ENCODE measurements around the gene ZNF837. TPM values are rescaled to one million over a fixed set of nuclear protein-coding genes. Genes with fewer than 3 reads are reported as not detected.

ZNF837 gene
- total RNA-seq, 3 donors from 2014 or later = 1.5 to 3.3 (median 2.5) TPM

DNA sequence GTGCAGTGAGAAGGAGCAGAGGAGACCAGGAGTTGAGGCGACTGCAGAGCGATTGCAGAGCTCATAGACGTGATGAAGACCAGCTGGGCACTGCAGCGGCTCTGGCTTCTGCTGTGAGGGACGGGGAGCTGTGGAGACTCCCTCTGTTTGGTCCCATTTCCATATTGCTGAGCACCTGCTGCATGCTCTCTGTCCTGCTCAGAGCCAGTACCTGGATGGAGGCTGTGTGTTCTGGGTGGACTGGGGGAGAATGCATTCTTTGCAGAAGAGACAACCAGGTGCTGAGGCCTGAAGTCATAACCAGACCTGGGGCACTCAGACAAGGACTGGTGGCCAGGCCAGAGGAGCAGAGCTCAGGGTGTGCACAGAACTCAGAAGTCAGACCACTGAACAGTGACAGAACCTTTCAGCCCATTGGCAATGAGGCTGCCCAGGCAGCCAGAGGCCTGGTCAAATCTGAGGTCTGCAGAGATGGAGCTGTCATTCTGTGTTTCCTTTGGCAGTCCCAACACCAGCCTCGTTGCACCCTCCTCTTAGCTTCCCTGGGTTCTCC, 26.3 kb downstream of the ZNF837 start:
- Histone ChIP-seq H3K4me1 (ENCODE audit: low read depth) (no peaks in the 10 kb centered on the region), H3K4me3 (no peak overlapping the region), H3K9me3 (no peaks in the 10 kb centered on the region), H3K36me3 (ENCODE audit: low read depth) (no peaks in the 10 kb centered on the region)
- intact Hi-C loops (cut with DNase I, micrococcal nuclease) = no loop called here
- DNase-seq (no peak), ATAC-seq (no peak)
- TF ChIP-seq, protein P1, sequence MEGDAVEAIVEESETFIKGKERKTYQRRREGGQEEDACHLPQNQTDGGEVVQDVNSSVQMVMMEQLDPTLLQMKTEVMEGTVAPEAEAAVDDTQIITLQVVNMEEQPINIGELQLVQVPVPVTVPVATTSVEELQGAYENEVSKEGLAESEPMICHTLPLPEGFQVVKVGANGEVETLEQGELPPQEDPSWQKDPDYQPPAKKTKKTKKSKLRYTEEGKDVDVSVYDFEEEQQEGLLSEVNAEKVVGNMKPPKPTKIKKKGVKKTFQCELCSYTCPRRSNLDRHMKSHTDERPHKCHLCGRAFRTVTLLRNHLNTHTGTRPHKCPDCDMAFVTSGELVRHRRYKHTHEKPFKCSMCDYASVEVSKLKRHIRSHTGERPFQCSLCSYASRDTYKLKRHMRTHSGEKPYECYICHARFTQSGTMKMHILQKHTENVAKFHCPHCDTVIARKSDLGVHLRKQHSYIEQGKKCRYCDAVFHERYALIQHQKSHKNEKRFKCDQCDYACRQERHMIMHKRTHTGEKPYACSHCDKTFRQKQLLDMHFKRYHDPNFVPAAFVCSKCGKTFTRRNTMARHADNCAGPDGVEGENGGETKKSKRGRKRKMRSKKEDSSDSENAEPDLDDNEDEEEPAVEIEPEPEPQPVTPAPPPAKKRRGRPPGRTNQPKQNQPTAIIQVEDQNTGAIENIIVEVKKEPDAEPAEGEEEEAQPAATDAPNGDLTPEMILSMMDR (IDR thresholded peaks at IDR 0.05) = no peak

DNA sequence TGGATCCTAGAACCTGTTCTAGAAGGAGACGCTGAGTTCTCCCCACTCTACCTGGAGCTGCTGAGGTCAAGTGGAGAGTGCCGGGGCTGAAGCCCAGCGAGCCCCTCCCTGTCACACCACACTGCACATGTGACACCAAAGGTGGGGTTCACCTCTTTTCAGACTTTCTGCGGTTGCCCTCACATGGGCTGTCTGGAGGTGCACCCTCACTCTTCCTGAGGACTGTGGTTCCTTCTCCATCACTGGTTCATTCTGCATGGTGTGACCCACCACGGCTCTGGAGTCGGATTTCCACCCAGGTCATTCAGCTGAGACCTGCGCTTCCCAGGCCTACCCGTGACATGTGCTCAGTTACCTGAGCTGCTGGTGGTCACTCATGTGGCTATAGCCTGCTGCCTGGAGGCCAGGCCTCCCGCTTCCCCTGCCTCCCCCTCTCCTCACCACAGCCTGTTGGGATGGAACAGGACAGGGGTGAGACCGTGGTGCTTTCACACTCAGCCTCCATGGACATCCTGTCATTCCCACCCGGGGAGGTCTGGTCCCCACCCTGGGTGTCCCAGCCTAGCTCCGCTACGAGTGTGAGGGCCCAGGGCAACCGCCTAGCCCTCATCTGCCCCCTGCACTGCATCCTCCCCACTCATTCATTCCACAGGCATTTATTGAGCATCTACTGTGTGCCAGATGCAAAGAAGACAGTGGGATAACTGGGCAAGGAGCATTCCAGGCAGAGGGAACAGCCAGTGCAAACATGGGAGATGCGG, 26.9 kb downstream of the ZNF837 start:
- ATAC-seq (no peak), DNase-seq (no peak)
- no peaks in the 10 kb centered on the region for H3K4me1 ChIP-seq (ENCODE audit: low read depth)
- H3K9me3 ChIP-seq = no peaks in the 10 kb centered on the region
- TF ChIP-seq, protein P1 (IDR thresholded peaks at IDR 0.05) = no peak
- no peaks in the 10 kb centered on the region for H3K36me3 ChIP-seq (ENCODE audit: low read depth)
- intact Hi-C loops (cut with DNase I, micrococcal nuclease) = no loop called here
- no peak overlapping the region for H3K4me3 ChIP-seq

DNA sequence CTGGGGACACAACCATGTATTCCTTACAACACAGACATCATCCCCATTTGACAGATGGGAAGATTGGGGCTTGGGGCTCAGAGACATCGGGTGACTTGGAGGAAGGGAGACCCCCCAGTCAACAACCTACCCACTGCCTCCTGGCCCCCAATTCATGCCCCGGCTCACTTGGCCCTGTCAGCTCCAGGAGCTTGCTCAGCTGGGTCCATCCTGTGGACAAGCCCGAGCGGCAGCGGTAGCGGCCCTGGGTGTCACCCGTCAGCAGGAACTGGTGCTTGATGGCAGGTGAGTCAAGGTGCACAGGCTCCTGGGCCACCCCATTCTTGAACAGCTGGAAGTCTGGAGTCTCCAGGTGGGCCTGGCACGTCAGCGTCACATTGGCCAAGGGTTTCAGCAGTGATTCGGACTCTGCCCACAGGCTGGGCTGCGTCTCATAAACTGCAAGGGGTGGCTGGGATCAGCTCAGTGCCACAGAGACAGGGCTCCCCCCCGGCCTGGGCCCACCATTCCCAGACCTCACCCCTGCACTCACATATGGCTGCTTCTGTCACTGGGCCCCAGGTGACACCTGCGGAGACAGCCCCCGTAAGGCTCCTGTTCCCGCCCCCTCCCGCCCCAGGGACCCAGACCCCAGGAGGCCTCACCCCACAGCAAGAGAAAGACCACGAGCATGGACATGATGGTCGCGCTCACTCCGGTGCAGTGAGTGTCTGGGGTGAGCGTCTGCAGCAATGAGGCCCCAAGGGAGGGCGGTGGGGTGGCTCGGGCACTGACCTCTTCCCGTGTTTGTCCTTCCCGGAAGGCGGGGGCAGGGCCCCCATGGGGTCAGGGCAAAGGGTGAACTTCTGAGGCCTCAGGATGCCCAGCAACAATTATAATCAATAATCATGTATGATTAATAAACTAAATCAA, 27.8 kb downstream of the ZNF837 start, which contains the start of gene A1BG:
Gene A1BG, minus strand, starts transcription at position 733 of the 912 bp plus-strand sequence. Its CDS starts 55 bp downstream, at position 678.
- no peaks in the 10 kb centered on the region for H3K36me3 ChIP-seq (ENCODE audit: low read depth)
- no peak for DNase-seq

DNA sequence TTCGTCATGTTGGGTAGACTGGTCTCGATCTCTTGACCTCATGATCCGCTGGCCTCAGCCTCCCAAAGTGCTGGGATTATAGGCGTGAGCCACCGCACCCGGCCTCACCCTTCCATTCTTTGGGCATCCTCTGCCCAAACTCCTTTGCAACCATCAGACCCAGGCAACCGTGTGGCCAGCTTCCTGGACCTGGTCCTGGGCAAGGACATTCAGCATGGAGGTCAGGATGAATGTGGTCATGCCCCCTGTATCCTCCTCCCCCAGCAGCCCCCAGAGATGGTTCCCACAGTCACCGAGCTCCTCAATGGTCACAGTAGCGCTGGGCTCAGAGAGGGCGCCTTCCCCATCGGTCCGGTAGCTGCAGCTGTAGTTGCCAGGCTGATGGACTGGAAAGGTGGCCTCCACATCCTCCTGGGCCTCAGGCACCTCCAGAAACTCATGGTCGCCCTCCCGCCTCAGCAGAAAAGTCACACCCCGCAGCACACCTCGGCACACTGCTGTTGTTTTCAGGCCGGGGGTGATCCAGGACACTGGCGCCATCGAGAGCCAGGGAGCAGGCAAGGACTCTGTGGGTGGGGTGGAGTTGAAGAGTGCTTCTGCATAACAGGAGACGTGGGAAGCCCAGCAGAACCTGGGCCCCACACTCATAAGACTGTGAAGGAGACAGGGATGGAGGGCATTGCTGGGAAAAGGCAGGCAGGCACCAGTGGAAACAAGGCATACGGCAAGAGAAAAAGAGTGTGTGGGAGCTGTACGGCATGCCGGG, 28.7 kb downstream of the ZNF837 start:
- H3K9me3 ChIP-seq = no peaks in the 10 kb centered on the region
- TF ChIP-seq, protein P1 (IDR thresholded peaks at IDR 0.05) = no peak
- no peaks in the 10 kb centered on the region for H3K4me1 ChIP-seq (ENCODE audit: low read depth)
- intact Hi-C loops (cut with DNase I, micrococcal nuclease) = no loop called here
- DNase-seq = no peak
- no peak for ATAC-seq
- H3K36me3 ChIP-seq (ENCODE audit: low read depth) = no peaks in the 10 kb centered on the region
- H3K4me3 ChIP-seq = no peak overlapping the region

More for the DNA sequence above, 27.8 kb downstream of the ZNF837 start, which contains the start of gene A1BG:
- intact Hi-C loops (cut with DNase I, micrococcal nuclease) = no loop called here
- no peaks in the 10 kb centered on the region for H3K4me1 ChIP-seq (ENCODE audit: low read depth)
- ATAC-seq = no peak
- no peak within 1 kb of the TSS for H3K4me3 ChIP-seq
- H3K9me3 ChIP-seq = no peaks in the 10 kb centered on the region
- TF ChIP-seq, protein P1 (IDR thresholded peaks at IDR 0.05) = no peak

DNA sequence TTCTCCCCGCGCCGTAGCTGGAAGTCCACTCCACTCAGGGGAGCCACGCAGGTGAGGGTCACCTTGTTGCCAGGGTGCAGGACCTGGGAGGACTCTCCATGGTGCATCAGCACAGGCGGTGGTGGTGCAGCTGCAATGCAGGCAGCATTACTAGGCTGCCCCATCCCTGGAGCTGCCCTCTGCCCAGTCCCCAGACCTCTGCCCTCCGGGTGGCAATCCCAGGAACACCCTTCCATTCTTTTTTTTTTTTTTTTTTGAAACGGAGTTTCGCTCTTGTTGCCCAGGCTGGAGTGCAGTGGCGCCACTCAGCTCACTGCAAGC, 29.3 kb downstream of the ZNF837 start:
- Histone ChIP-seq H3K4me1 (ENCODE audit: low read depth) (no peaks in the 10 kb centered on the region), H3K4me3 (no peak overlapping the region), H3K36me3 (ENCODE audit: low read depth) (no peaks in the 10 kb centered on the region), H3K9me3 (no peaks in the 10 kb centered on the region)
- intact Hi-C loops (cut with DNase I, micrococcal nuclease) = no loop called here
- no peak for ATAC-seq
- DNase-seq = no peak
- TF ChIP-seq, protein P1 (IDR thresholded peaks at IDR 0.05) = no peak

All from mucosa of descending colon (tissue), 3 donors.